SK-N-SH treated with all-trans-retinoic acid at 6 μM for 48 hours (cell line): ENCODE measurements around the gene SMARCA2.

ENCODE experiments used
- ARNTL ChIP-seq: fragments of 450-650 bp; formaldehyde crosslinking; IDR thresholded peaks from 2 replicates; pipeline ENCODE4 v1.5.0; 2020; ENCODE audit warnings: low read depth, mild to moderate bottlenecking, moderate library complexity, borderline replicate concordance
- BACH2 ChIP-seq: fragments of 250-450 bp; sonication (Bioruptor Pico); IDR thresholded peaks from 2 replicates; pipeline ENCODE4 v1.9.0; 2021; ENCODE audit warnings: mild to moderate bottlenecking, borderline replicate concordance
- CSDC2 ChIP-seq: fragments of 250-450 bp; sonication (Bioruptor Pico); IDR thresholded peaks from 2 replicates; pipeline ENCODE4 v1.5.0; 2020; ENCODE audit warnings: mild to moderate bottlenecking, moderate library complexity
- CSRNP3 ChIP-seq: fragments of 250-450 bp; sonication (Bioruptor Pico); IDR thresholded peaks from 2 replicates; pipeline ENCODE4 v1.5.1; 2021; ENCODE audit warnings: mild to moderate bottlenecking, moderate library complexity
- POU6F1 ChIP-seq: fragments of 250-450 bp; sonication (Bioruptor Pico); IDR thresholded peaks from 2 replicates; pipeline ENCODE4 v1.8.0; 2021; ENCODE audit warnings: low read depth, mild to moderate bottlenecking, moderate library complexity, borderline replicate concordance
- TCF4 ChIP-seq: fragments of 250-450 bp; sonication (Bioruptor Pico); IDR thresholded peaks from 2 replicates; pipeline ENCODE4 v1.8.0; 2021; ENCODE audit warnings: mild to moderate bottlenecking, moderate library complexity, borderline replicate concordance
- ZFP3 ChIP-seq: fragments of 250-450 bp; sonication (Bioruptor Pico); IDR thresholded peaks from 2 replicates; pipeline ENCODE4 v1.5.0; 2020; ENCODE audit warnings: mild to moderate bottlenecking, moderate library complexity
- ZFP30 ChIP-seq: fragments of 450-650 bp; formaldehyde crosslinking; IDR thresholded peaks from 2 replicates; pipeline ENCODE4 v1.5.0; 2022; ENCODE audit warnings: mild to moderate bottlenecking, moderate library complexity
- ZNF70 ChIP-seq: fragments of 450-650 bp; formaldehyde crosslinking; IDR thresholded peaks from 2 replicates; pipeline ENCODE4 v1.5.0; 2020; ENCODE audit warnings: mild to moderate bottlenecking, moderate library complexity
- TF ChIP-seq, protein P1 (sequence below): fragments of 250-450 bp; sonication (Bioruptor Pico); IDR thresholded peaks from 2 replicates; pipeline ENCODE4 v1.8.0; 2020; ENCODE audit warnings: mild to moderate bottlenecking, moderate library complexity, borderline replicate concordance

GRCh38 chr9:2072752-2073405 is 57.7 kb downstream of the SMARCA2 start:
- TF ChIP-seq TCF4 (CRISPR knock-in tag) (no peak), ARNTL (CRISPR knock-in tag) (no peak), POU6F1 (CRISPR knock-in tag) (no peak), BACH2 (CRISPR knock-in tag) (no peak), ZFP3 (no peak), ZNF70 (no peak), CSDC2 (CRISPR knock-in tag) (no peak), ZFP30 (CRISPR knock-in tag) (no peak), CSRNP3 (no peak)
- TF ChIP-seq, protein P1, sequence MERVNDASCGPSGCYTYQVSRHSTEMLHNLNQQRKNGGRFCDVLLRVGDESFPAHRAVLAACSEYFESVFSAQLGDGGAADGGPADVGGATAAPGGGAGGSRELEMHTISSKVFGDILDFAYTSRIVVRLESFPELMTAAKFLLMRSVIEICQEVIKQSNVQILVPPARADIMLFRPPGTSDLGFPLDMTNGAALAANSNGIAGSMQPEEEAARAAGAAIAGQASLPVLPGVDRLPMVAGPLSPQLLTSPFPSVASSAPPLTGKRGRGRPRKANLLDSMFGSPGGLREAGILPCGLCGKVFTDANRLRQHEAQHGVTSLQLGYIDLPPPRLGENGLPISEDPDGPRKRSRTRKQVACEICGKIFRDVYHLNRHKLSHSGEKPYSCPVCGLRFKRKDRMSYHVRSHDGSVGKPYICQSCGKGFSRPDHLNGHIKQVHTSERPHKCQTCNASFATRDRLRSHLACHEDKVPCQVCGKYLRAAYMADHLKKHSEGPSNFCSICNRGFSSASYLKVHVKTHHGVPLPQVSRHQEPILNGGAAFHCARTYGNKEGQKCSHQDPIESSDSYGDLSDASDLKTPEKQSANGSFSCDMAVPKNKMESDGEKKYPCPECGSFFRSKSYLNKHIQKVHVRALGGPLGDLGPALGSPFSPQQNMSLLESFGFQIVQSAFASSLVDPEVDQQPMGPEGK = no peak
